ENCODE results near the gene TUBG2. TPM values are rescaled to one million over a fixed set of nuclear protein-coding genes. Genes with fewer than 3 reads are reported as not detected.

TUBG2 gene
- total RNA-seq, 1 experiment from 2014 or later: 4.0 TPM

DNA sequence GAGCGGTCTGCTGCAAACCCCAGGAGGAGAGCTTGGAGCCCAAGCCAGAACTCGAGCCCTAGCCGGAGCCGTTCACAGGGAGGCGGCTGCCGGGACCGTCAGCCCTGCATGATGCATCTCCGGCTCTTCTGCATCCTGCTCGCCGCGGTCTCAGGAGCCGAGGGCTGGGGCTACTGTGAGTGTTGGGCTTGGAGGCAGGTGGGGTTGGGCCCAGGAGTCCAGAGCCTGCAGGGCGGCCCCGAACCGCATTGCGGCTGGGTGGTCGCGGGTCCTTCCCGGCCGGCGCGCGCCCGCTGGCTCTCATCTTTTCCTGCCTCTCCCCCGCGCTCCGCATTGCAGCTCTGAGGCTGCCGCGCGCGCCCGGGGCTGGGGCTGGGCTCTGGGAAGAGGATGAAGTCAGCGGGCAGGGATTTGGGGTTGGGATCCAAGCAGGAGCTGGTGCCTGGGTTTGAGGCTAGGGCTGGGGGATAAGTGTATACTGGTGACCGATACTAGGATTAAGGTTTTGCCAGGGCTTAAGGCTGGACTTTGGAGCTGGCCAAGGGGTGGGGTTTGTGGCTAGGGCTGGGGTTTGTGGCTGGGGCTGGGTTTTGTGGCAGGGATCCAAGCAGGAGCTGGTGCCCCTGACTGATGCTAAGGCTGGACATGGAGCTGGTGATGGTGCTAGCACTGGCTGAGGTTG, 23.8 kb downstream of the TUBG2 start:
- Histone ChIP-seq H3K4me3 (peak overlapping the region; percentile 67), H3K9me3 (no peaks in the 10 kb centered on the region)
- peak; percentile 84 for DNase-seq

GRCh38 chr17:42683407-42684034, 24.4 kb downstream of the TUBG2 start:
- H3K4me3 ChIP-seq: peak overlapping the region; percentile 67
- no peak for DNase-seq

More for the DNA sequence above, 23.8 kb downstream of the TUBG2 start:
- Histone ChIP-seq H3K27me3 (no peaks in the 10 kb centered on the region), H3K36me3 (no peaks in the 10 kb centered on the region)

GRCh38 chr17:42684929-42685556, 26.0 kb downstream of the TUBG2 start:
- no peaks in the 10 kb centered on the region for H3K36me3 ChIP-seq
- H3K27me3 ChIP-seq: no peaks in the 10 kb centered on the region
- H3K9me3 ChIP-seq: no peaks in the 10 kb centered on the region
- DNase-seq: no peak
- no peak overlapping the region for H3K4me3 ChIP-seq

More at GRCh38 chr17:42683407-42684034, 24.4 kb downstream of the TUBG2 start:
- Histone ChIP-seq H3K9me3 (no peaks in the 10 kb centered on the region), H3K27me3 (no peaks in the 10 kb centered on the region), H3K36me3 (no peaks in the 10 kb centered on the region)

- H3K36me3 ChIP-seq: no peaks in the 10 kb centered on the region; the same call in 1 of the 2 replicates
- DNase-seq: no peak
- no peaks in the 10 kb centered on the region for H3K9me3 ChIP-seq
- H3K4me3 ChIP-seq: no peak overlapping the region
- H3K27me3 ChIP-seq: no peaks in the 10 kb centered on the region
Measured at GRCh38 chr17:42685831-42686230, 26.7 kb downstream of the TUBG2 start.

DNA sequence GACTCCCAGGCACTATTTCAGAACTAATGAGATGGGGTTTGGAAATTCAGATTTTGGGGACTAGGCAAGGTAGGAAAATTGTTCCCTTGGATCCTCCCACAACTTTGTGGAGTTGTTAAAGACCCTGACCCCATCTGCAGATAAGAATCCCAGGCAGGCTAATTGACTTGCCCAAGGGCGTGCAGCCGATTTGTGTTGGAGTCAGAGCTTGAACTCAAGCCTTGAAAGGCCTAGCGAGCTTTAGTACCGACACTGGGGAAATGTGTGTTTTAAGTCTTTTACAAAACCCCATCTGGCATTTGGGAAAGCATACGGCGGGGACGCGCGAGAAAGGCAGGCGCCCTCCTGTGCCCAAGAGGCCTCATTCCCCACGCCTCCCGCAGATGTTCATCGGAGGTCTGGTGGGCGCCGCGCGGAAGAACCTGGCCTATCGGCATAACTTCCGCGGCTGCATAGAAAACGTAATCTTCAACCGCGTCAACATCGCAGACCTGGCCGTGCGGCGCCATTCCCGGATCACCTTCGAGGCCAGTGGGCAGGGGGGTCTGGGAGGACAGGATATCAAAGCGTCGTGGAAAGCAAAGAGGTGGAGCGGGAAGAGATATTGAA, 27.5 kb downstream of the TUBG2 start:
- Histone ChIP-seq H3K36me3 (no peaks in the 10 kb centered on the region; the same call in 1 of the 2 replicates), H3K27me3 (no peaks in the 10 kb centered on the region), H3K9me3 (no peaks in the 10 kb centered on the region), H3K4me3 (no peak overlapping the region)
- no peak for DNase-seq

GRCh38 chr17:42687707-42688320, 28.7 kb downstream of the TUBG2 start:
- no peak overlapping the region for H3K4me3 ChIP-seq
- H3K9me3 ChIP-seq: no peaks in the 10 kb centered on the region
- no peaks in the 10 kb centered on the region; the same call in 1 of the 2 replicates for H3K36me3 ChIP-seq
- no peak for DNase-seq
- no peaks in the 10 kb centered on the region for H3K27me3 ChIP-seq

DNA sequence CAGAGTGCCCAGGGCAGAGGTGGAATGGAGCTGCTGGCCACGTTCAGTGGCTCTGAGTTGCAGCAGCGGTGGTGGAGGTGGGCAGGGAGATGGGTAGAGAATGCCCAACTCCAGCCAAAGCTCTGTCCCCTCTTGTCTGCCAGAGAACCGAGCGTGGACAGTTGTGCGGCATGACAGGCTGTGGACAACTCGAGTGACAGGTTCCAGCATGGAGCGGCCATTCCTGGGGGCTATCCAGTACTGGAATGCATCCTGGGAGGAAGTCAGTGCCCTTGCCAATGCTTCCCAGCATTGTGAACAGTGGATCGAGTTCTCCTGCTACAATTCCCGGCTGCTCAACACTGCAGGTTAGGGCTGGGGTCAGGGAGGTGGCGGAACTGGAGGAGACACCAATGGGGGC, 31.5 kb downstream of the TUBG2 start:
- H3K4me3 ChIP-seq: no peak overlapping the region
- no peaks in the 10 kb centered on the region for H3K9me3 ChIP-seq
- H3K36me3 ChIP-seq: no peaks in the 10 kb centered on the region; the same call in 1 of the 2 replicates
- H3K27me3 ChIP-seq: no peaks in the 10 kb centered on the region
- no peak for DNase-seq

GRCh38 chr17:42691021-42691545, 32.0 kb downstream of the TUBG2 start:
- no peaks in the 10 kb centered on the region for H3K27me3 ChIP-seq
- no peaks in the 10 kb centered on the region; the same call in 1 of the 2 replicates for H3K36me3 ChIP-seq
- no peak for DNase-seq
- no peaks in the 10 kb centered on the region for H3K9me3 ChIP-seq
- no peak overlapping the region for H3K4me3 ChIP-seq

DNA sequence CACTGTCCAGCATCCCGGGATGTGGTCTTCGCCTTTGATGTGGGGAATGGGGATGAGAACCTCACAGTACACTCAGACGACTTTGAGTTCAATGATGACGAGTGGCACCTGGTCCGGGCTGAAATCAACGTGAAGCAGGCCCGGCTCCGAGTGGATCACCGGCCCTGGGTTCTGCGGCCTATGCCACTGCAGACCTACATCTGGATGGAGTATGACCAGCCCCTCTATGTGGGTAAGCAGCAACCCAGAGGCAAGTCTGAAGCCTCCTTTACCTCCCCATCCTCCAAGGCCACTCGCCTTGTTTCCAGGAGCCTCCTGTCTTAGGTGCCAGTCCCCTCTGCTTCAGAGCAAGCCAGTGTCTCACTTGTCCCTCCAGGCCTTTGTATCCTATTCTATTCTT, 33.4 kb downstream of the TUBG2 start:
- DNase-seq: no peak
- no peaks in the 10 kb centered on the region for H3K27me3 ChIP-seq
- H3K9me3 ChIP-seq: no peaks in the 10 kb centered on the region
- H3K4me3 ChIP-seq: no peak overlapping the region
- no peaks in the 10 kb centered on the region; the same call in none of the 2 replicates for H3K36me3 ChIP-seq

DNA sequence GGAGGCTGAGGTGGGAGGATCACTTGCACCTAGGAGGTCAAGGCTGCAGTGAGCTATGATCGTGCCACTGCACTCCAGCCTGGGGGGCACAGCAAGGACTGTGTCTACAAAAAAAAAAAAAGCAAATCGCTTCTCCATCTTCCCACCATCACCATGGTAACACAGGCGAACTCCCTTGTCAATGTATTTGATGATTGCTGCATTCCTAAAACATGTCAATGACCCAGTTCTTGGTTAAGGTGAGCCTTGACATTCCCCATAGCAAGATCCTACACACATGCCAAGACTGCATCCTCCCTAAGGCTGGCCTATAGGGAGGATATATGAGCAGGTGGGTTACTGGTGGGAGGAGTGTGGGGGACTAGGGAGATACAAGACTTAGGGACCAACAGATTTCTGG, 35.4 kb downstream of the TUBG2 start:
- DNase-seq: no peak
- Histone ChIP-seq H3K9me3 (no peaks in the 10 kb centered on the region), H3K4me3 (no peak overlapping the region), H3K36me3 (no peaks in the 10 kb centered on the region; the same call in none of the 2 replicates), H3K27me3 (no peaks in the 10 kb centered on the region)

DNA sequence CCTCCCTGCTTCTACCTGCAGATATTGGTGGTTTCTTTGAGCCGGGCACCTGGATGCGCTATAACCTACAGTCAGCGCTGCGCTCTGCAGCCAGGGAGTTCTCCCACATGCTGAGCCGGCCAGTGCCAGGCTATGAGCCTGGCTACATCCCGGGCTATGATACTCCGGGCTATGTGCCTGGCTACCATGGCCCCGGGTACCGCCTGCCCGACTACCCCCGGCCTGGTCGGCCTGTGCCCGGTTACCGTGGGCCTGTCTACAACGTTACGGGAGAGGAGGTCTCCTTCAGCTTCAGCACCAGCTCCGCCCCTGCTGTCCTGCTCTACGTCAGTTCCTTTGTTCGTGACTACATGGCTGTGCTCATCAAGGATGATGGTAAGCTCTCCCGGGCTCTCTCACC, 36.4 kb downstream of the TUBG2 start:
- no peaks in the 10 kb centered on the region; the same call in none of the 2 replicates for H3K36me3 ChIP-seq
- no peaks in the 10 kb centered on the region for H3K27me3 ChIP-seq
- no peak for DNase-seq
- no peaks in the 10 kb centered on the region for H3K9me3 ChIP-seq
- no peak overlapping the region for H3K4me3 ChIP-seq

DNA sequence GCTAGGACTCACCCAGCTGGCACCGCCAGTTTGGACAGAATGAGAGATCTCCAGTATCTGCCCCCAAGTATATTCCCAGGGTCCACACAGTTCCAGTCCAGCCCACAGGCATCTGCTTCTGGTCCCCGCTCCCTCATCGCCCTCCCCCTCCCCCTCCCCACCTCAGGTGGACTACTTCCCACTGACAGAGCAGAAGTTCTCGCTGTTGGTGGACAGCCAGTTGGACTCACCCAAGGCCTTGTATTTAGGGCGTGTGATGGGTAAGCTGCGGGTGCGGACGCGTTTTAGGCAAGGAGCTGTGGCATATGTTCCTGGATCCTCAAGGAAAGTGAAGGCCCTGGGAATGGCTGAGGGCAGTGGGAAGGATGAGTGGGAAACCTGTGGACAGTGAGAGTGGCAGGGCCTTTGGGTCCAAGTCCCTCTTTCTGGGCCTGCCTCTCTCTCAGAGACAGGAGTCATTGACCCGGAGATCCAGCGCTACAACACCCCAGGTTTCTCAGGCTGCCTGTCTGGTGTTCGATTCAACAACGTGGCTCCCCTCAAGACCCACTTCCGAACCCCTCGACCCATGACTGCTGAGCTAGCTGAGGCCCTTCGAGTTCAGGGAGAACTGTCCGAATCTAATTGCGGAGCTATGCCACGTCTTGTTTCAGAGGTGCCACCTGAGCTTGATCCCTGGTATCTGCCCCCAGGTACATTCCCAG, 38.2 kb downstream of the TUBG2 start:
- Histone ChIP-seq H3K36me3 (peaks cover 2% of the 10 kb centered on the region), H3K27me3 (no peaks in the 10 kb centered on the region), H3K4me3 (no peak overlapping the region), H3K9me3 (no peaks in the 10 kb centered on the region)
- DNase-seq: no peak

- Histone ChIP-seq H3K36me3 (peaks cover 10% of the 10 kb centered on the region), H3K4me3 (no peak overlapping the region), H3K27me3 (no peaks in the 10 kb centered on the region), H3K9me3 (no peaks in the 10 kb centered on the region)
- DNase-seq: peak; percentile 72
Measured at GRCh38 chr17:42698736-42699414, 39.8 kb downstream of the TUBG2 start.

- Histone ChIP-seq H3K27me3 (no peaks in the 10 kb centered on the region), H3K4me3 (no peak overlapping the region), H3K36me3 (peaks cover 12% of the 10 kb centered on the region), H3K9me3 (no peaks in the 10 kb centered on the region)
- DNase-seq: no peak
Measured at GRCh38 chr17:42699415-42699740, 40.3 kb downstream of the TUBG2 start.

DNA sequence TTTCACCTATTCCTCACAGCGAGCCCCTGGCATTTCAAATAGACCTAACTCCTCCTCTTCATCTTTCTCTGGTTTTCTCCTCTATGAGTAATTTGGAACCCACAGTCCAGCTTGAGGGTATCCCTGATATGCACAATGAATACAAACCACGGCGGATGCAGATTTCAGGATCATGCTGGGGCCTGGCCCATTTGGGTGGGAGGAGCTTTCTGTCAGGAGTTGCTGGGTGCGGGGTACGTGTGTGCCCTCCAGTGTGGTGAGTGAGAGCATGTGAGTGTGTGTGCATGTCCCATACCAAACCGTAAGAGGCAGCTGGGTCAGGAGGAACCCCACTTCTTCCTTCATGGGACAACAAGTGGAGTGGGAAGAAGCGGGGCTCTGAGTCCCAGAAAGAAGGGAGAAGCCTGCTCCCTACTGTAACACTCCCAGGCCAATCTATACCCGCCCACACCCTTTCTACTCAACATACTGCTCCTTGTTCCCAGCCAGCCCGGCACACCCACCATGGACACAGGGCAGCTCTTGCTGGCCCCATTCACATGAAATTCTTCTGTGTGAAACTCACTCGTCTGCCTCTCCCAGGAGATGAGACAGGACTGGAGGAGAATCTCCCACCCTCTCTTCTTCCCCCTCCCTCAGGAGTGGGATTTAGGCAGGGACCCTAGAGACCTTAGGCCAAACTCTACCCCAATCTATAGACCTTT, 41.7 kb downstream of the TUBG2 start:
- no peaks in the 10 kb centered on the region for H3K9me3 ChIP-seq
- H3K36me3 ChIP-seq: peaks cover 24% of the 10 kb centered on the region
- DNase-seq: no peak
- no peaks in the 10 kb centered on the region for H3K27me3 ChIP-seq
- H3K4me3 ChIP-seq: no peak overlapping the region
